NCI-H460 (cell line): ENCODE results near the gene CHST15. TPM values are rescaled to one million over a fixed set of nuclear protein-coding genes. Genes with fewer than 3 reads are reported as not detected.
A peak's percentile ranks its signal among the peaks of the same experiment; 100 is the strongest.

Experiments used
- DNase-seq: peaks from one replicate; pipeline ENCODE4 v3.0.0-alpha.2; 2016; ENCODE audit warnings: low read depth; ENCODE audit errors: extremely low read depth
- polyA plus RNA-seq: library from polyadenylated mRNA; depleted of rRNA; stranded (reverse); fragments of >200 nt; gene quantifications from 2 replicates; pipeline ENCODE4 v1.2.3, GENCODE V29; 2014; cell fraction: nucleus; rRNA removed
- total RNA-seq: library from RNA; depleted of rRNA; stranded (reverse); fragments of >200 nt; shearing (Covaris generic); gene quantifications from 2 replicates; pipeline ENCODE4 v1.2.3, GENCODE V29; 2014; rRNA removed

The CHST15 gene, protein sequence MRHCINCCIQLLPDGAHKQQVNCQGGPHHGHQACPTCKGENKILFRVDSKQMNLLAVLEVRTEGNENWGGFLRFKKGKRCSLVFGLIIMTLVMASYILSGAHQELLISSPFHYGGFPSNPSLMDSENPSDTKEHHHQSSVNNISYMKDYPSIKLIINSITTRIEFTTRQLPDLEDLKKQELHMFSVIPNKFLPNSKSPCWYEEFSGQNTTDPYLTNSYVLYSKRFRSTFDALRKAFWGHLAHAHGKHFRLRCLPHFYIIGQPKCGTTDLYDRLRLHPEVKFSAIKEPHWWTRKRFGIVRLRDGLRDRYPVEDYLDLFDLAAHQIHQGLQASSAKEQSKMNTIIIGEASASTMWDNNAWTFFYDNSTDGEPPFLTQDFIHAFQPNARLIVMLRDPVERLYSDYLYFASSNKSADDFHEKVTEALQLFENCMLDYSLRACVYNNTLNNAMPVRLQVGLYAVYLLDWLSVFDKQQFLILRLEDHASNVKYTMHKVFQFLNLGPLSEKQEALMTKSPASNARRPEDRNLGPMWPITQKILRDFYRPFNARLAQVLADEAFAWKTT
- total RNA-seq = 53.2 and 60.9 TPM in 2 replicates
- 24.8 and 24.9 TPM in 2 replicates for polyA plus RNA-seq

DNA sequence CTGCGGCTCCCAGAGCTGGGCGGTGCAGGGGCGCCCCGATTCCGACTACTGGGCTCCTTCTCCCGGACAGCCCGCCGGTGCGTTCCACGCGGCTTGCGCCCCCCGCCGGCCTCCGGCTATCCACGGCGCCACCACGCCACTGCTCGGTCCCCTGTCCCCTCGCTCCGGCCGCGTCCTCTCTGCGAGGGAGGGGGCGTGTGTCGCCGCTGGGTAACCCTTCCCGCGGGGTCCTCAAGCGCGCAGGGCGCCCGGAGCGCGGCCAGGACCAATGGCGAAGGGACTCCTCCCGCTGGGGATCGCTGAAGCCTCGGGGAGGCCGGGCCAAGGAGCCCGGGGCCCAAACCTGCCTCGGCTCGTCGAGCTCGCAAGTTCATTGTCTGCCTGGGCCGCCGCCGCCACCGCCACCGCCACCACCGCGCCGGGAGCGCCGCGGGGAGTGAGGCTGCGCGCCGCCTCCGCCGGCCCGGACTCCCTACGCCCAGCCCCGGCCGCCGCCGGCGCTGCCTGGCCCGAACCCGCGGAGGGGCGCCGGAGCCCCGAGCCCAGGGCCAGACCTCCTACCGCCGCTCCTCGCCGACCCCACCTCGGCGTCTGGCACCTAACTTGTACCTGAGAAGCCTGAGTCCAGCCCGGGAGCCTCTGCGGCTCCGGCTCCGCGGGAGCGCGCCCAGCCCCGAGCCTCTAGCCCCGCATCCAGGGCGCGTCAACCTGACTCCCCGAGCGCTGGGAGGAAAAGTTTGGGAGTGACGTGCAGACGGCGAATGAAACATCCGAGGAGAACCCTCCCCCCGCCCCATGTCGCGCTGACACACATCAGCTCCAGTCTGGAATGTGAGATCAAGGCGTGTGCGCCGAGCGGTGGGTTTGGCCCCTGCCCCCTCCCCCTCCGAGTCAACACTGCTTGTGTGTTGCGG lies at the start of gene CHST15:
Gene CHST15, minus strand, starts transcription at position 739 of the 914 bp plus-strand sequence. CDS start 47,386 bp downstream, outside the sequence.
- peak; percentile 85 for DNase-seq

DNA sequence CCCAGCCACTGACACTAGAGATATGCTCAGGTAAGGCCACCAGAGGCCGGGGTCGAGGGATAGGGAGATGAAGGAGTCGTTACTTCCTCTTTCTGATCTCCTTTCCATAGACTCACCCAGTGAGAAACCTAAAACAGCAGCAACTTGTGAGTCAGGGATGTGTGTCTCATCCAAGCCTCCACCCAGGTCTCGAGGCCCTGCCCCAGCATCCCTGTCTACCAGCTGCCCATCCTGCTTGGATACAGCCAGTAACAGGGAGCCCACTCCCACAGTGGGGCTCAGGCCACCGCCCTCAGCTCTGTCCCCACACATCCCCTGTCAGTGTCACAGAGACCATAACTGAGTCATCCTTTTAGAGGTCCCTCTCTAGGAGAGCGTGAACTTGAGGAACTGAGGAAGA lies 49.6 kb upstream of the CHST15 start:
- no peak for DNase-seq

DNA sequence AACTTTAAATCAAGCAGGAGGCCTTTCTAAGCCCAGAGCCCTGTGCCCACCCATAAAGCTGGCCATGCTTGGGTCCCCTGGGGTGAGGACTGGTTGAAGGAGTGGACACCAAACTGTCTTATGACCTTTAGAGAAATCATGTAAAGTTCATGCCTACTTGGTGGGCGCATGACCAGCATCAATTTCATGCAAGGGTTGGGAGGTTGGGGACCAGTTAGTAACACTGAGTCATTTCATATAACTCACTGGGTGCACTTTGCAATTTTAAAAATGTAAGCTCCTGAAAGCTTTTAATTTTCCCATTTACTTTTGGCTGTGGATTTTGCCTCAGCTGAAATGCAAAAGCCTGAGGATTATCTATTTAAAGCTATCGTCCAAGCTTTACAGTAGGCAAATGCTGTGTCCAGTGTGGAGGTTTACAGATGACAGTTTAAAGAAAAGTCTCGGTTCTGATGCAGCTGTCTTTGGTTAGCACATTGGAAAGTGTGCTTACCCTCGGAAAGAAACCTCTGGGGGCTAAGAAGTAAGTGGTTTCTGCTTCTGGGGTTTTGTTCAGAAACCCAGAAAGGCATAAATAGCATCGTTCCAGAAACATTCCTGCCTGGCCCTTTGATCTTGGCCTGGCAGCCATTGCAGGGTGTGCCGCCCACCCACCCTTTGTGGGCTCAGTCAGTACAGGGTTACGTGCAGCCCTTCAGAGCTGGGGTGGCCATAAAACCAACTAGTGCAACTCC lies 48.8 kb upstream of the CHST15 start:
- no peak for DNase-seq

DNA sequence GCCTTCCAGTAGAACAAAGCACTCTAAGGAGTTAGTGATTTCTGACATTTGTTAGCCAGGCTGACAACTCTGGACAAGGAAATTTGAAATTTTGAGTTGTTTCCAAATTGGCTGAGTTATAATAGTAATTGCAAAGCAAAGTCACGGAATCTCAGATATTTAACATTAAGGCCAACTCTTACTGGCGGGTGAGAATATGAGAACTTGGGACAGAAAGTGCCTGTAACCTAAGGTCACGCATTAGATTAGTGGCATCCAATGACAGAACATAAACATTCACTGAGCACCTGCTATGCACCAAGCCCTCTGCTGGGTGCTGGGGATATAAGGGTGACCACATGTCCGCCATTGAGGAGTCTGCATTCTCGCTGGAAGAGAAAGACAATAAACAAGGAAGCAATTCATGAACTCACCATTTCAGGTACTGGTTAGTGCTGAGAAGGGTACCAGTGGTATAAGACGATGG lies 45.5 kb upstream of the CHST15 start:
- DNase-seq = no peak

DNA sequence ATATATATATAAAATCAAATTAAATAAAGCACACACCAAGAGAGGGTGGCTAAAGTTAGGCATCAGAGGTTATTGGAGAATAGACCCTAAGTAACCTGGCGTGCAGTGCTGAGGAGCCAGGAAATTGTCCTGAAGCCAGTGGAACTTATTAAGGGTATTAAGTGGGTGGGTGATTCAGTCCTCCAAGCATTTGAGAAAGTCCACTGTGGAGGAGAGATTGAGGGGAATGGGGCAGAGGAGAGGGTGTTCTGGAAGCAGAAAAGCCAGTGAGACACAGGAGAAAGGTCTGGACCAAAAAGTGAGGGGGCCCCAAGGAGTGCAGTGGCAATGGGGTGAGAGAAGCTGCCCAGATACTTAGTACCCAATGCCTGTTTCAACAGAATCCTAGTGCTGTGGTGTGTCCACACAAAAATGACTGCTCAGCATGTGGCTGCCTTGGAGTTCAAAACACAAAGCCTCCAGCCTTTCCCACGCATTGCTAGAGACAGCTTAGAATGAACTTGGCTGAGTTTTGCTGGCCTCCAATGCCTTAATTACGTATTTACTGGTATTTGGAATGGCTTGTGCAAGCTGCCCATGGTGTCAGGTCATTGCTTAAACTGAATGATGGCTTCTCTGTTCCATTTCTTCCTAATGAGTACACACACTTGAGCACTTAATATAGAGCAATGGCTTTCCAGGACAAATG lies 44.9 kb upstream of the CHST15 start:
- DNase-seq = no peak

DNA sequence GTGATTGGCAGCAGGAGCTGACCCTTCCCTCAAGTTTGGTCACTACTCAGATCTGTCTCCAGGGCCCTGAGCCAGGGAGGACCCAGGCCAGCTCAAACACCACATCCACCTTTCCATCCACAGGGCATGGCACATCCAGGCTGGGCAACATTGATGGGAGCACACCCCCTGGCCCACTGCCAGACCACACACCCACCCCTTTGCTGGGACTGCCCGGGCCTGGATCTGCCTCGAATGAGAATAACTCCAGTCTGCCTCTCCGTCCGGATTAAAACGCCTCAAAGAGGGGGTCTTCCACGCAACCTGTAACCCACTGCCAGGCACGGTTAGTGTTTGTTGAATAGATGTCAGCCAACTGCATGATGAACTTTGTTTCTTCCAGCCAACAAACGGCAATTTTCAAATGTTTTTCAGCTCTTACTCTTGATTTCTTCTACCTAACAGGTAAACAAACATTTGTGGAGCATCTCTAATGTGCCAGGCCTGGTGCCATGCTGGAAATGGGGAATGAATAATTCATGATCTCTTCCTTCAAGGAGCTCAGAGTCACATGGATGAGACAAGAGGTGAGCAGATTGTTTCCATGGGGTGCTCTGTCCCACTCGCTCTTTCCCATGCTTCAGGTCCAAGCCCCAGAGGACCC lies 41.0 kb upstream of the CHST15 start:
- DNase-seq = no peak

DNA sequence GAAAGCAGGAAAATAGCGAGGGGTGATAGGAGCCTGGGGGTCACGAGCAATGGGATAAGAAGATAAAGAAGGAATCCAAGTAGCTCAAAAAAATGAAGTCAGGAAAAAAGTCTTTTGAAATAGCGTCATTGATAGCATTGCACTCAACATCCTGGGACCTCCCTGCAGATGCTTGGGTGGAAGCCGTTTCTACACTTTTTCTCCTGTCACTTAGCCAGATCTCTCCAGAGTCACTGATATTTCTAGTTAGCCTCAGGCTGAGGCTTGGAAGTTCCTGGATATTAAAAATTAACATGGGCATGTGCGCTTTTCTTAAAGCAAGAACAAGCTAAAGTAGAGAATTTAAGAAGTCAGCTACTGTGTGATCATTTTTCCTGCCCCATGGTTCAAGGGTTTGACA lies 39.5 kb upstream of the CHST15 start:
- no peak for DNase-seq

DNA sequence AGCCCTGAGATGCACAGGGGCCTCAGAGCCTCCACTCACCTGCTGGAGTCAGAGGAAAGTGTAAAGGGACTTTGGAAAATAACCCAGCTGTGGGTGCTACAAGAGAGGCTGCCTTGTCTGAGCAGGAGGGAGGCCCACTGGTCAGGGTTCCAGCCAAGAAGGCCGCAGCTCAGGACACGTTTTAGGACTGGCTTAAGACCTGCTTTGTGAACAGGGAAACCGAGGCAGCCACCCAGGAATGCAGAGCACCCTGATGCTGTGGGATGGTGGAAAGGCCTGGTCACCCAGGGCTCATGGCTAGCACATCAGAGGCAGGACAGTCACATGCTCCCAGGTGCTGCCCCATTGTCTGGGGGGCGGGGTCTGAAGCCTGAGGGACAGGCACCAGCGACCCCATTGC lies 38.9 kb upstream of the CHST15 start:
- DNase-seq = no peak

DNA sequence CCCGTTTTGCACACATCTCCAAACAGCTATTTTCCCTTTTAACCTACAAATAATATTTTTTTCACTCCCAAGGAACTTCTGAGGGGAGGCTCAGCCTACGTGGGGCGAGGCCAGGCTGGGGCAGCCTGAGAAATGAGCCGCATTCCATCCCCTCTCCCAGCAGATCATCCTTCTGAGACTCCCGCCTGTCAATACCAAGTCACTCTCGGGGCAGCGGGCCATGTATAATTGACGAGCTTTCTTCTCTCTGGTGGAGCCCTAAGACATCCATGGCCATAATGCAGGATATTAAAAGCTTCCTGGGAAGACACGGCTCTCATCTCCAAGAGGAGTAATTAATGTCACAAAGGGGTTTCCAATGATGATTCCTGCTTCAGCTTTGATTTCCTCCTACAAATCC lies 37.8 kb upstream of the CHST15 start:
- DNase-seq = no peak

DNA sequence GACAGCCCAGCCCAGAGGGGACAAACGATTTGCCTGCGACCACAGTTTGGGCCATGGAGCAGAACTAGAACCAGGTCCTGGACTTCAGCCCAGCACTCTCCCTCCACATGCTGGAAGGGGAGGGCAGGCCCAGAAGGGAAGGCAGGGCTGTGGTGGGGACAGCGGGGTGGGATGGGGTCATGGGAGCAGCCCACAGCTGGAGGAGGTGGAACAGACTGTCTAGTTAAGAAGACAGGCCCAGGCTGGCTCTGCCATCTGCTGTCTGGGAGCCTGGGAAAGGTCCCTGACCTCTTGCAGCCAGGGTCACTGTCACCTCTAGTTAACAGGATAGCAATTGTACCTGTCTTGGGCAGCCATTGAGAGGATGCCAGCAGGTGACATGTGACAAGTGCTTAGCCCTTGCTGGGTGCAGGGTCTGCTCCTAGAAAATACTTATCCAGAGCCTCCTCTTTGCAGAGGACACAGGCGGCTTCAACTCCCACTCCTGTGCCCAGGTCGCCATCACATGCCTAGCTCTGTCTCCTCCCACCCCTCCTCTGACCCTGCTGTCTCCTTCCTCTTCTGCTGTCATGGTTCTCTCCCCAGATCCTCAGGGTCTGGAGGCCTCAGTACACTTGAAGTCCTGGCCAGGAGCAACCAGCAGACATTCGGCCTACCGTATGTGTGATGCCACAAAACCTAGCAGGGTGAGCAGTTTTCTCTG lies 37.0 kb upstream of the CHST15 start:
- no peak for DNase-seq

DNA sequence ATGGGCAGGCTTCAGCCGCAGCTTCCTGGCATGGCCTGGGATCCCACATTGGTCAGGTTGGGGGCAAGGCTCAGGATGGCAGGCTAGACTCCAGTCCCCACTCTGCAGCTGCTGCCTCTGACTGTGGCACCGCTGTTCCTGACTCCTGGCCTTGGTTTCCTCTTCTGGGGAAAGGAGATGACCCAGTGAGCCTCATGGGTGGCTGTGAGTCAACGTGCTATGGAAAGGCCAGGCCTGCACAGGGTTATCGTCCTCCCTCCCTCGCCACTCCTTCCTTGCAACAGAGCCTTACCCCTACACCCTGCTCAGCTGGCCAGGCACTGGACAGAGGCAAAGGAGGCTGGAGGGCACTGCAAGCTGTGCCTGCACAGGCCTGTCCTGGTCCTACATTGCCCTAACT lies 36.1 kb upstream of the CHST15 start:
- DNase-seq = no peak

DNA sequence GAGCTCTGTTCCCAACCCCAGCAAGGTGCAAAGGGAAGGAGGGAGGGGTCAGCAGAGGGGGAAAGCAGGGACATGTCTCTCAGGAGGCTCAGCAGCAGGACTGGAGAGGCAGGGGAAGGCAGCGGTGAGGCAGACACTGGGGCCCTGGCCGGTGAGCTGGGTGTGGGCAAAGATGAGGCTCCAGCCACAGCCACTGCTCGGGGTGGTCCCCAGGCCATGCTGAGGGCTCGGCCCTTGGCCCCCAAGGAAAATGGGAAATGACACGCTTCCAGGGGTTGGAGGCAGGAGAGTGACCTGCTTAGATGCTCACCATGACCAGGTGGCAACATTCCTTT lies 35.4 kb upstream of the CHST15 start:
- no peak for DNase-seq

DNA sequence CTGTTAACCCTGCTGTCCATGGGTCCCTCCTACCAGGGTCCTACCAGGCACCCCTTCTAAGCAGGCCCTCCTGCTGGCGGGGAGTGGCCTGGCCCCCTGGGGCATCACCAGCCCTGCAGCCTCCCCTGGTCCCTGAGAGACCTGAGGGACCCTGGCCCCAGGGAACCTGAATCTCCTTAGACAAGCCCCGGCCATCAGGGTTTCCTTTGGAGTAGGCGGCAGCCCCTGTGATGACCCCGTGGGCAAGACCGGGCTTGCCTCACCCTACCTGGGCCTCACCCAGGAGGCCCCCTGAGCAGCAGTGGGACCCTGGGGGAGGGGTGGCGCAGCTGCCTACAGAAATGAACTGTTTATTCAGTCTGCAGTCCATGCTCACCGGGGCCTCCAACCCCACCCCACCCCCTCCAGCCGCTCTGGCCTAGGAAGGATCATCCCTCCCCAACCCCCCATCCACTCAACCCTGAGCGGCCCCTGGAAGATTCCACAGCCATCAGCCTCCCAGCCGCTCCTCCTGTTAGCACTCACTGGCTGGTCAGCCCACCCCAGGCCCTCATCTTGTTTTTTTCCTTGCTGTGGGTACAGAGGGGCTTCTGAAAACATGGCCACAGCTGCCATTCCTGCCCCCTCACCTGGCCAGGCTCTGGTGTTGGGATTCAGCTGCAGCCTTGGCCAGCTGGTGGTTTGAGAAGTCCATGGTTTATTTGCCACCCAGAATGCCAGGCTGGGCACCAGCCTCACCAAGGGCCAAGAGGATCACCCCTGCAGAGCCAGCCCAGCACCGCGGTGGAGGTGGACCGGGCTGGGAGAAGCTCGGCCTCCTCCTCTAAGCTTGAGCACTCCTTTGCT lies 34.8 kb upstream of the CHST15 start:
- DNase-seq = no peak

DNA sequence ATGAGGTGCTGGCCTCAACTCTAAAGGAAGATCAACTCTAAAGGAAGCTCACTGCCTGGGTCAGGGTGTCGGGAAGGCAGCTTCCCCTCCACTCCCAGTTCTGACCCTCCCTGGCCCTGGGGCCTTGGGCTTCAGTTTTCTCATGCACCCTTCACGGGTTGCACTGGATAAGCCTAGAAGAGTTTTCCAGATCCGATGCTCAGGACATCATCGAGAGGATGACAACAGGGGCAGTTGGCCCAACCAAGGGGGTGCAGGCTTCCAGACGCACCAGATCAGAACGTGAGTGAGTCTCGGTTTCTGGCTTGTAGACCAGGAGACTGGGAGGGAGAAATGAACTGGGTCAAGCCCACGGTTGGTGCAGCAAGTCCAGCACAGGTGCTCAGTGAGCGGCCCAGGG lies 34.2 kb upstream of the CHST15 start:
- no peak for DNase-seq

DNA sequence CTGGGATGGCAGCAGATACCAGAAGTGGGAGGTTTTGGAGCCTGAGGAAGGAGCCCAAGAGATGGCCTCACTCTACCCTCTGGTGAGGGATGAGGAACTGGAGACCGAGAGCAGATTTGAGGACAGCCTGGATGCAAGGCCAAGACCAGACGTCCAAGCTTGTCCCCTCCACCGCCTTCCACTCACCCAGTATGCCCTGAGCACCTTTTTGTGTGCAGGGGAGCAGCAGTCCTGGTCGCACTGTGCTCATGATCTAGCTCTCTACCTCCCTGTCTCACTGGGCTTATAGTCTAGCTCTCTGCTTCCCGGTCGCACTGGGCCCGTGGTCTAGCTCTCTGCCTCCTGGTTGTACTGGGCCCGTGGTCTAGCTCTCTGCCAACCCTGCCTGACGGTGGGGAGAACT lies 33.6 kb upstream of the CHST15 start:
- no peak for DNase-seq

DNA sequence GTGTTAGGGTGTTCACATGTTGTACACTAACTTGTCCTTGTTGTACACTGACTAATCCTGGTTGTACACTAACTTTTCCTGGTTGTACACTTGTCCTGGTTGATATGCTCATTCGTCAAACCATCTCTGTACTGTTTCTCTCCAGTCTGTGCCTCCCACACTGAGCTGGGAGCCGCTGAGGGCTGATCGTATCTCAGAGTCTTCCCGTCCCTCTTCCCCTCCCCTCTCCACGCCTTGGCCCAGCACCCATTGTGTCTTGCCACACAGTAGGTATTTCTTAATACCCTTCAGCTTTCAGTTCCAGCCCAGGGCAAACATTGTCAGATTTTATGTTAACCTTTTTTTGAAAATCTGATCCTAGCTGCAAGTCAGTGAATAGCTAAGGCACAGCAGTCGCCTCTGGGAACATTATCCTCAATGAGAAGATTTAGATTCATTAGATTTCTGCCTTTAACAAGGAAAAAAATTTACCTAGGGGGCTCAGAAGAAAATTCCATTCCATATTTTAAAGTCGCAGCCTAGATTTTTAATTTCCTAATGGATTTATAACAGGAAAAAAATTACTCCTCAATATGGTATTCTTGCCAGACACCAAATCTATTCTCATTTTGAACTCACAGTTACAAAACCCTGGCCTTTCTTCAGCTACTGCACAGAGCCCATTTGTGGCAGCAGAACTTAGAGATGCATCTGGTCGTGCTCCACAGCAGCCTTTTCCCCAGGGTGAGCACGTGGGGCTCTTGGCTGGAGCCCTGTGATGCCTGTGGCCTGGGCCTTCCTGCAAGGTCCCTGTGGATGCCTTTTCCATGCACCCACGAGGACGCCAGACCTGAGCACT lies 33.0 kb upstream of the CHST15 start:
- DNase-seq = no peak
